ENCODE measurements around the gene NDP.

NDP gene

GRCh38 chrX:43973249-43974099 is at the start of gene NDP:
Gene NDP (minus strand): TSS chrX:43973390. CDS start chrX:43958645, 14,745 bp downstream.
- peak within 1 kb of the TSS; percentile 36 for H3K4me3 ChIP-seq (replicated peaks; ENCODE audit: low read depth, low read length)
- no peak for DNase-seq (ENCODE audit: low read depth)
- TF ChIP-seq, protein P1, sequence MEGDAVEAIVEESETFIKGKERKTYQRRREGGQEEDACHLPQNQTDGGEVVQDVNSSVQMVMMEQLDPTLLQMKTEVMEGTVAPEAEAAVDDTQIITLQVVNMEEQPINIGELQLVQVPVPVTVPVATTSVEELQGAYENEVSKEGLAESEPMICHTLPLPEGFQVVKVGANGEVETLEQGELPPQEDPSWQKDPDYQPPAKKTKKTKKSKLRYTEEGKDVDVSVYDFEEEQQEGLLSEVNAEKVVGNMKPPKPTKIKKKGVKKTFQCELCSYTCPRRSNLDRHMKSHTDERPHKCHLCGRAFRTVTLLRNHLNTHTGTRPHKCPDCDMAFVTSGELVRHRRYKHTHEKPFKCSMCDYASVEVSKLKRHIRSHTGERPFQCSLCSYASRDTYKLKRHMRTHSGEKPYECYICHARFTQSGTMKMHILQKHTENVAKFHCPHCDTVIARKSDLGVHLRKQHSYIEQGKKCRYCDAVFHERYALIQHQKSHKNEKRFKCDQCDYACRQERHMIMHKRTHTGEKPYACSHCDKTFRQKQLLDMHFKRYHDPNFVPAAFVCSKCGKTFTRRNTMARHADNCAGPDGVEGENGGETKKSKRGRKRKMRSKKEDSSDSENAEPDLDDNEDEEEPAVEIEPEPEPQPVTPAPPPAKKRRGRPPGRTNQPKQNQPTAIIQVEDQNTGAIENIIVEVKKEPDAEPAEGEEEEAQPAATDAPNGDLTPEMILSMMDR (IDR thresholded peaks at IDR 0.05; ENCODE audit: low read length, missing control alignments): no peak

- H3K4me3 ChIP-seq (replicated peaks; ENCODE audit: low read depth, low read length): no peak overlapping the region
- TF ChIP-seq, protein P1 (IDR thresholded peaks at IDR 0.05; ENCODE audit: low read length, missing control alignments): no peak
- DNase-seq (ENCODE audit: low read depth): no peak
These were observed 49.8 kb upstream of the NDP start for GRCh38 chrX:44022964-44023363.

DNA sequence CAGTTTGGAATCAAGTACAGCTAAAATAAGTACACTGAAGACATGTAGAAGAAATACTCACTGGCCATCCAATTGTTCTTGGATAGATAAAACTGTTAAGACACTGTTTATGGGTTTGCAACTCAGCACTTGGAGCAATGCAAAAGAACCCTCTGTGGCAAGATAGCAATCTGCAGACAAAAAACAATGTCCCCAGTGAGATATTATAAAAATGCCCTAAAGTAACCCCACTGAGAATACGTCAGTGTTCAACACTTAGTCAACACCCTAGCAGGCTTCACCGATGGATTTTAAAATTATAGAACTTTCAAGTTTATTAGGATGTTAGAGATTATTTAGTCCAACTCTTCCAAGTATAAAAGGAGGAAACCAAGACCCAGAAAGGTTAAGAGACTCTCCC is 47.5 kb upstream of the NDP start:
- no peak for DNase-seq (ENCODE audit: low read depth)
- no peak overlapping the region for H3K4me3 ChIP-seq (replicated peaks; ENCODE audit: low read depth, low read length)
- TF ChIP-seq, protein P1 (IDR thresholded peaks at IDR 0.05; ENCODE audit: low read length, missing control alignments): no peak

DNA sequence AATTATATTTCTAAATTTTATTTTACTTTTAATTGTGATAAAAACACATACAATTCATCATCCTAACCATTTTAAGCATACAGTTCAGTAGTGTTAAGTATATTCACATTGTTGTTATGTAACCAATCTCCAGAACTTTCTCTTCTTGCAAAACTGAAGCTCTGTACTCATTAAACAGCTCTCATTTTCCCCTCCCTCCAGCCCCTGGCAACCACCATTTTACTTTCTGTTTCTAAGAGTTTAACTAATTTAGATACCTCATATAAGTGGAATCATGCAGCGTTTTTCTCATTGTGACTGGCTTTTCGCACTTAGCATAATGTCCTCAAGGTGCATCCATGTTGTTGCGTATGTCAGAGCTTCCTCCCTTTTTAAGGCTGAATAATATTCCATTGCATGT is 46.7 kb upstream of the NDP start:
- H3K4me3 ChIP-seq (replicated peaks; ENCODE audit: low read depth, low read length): no peak overlapping the region
- TF ChIP-seq, protein P1 (IDR thresholded peaks at IDR 0.05; ENCODE audit: low read length, missing control alignments): no peak
- DNase-seq (ENCODE audit: low read depth): no peak

- H3K4me3 ChIP-seq (replicated peaks; ENCODE audit: low read depth, low read length): no peak overlapping the region
- DNase-seq (ENCODE audit: low read depth): no peak
- TF ChIP-seq, protein P1 (IDR thresholded peaks at IDR 0.05; ENCODE audit: low read length, missing control alignments): no peak
These were observed 44.5 kb upstream of the NDP start for GRCh38 chrX:44017676-44018075.

DNA sequence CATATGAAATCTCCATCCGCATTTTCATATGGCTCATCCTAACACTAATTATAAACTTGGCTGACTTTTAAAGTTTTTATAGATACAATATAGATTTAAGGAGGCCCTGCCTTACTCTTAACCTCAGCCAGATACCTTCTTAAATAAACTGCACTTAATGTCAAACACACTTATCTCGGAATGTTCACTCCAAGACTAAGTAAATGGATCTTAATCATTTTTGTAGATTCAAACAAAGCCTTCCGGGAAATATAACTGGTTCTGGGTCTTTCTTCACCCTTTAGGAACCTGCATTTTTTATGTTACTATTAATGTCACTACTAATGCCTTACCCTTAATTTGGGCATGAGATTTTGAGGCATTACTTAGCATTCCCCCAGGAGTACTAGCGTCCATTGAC is 43.7 kb upstream of the NDP start:
- DNase-seq (ENCODE audit: low read depth): no peak

More for the DNA sequence above, 43.7 kb upstream of the NDP start:
- H3K4me3 ChIP-seq (replicated peaks; ENCODE audit: low read depth, low read length): no peak overlapping the region
- TF ChIP-seq, protein P1 (IDR thresholded peaks at IDR 0.05; ENCODE audit: low read length, missing control alignments): no peak

All from fibroblast of pulmonary artery (primary cell).